Calu3 (cell line): Measurements from ENCODE around the gene PNLIPRP3. TPM values are rescaled to one million over a fixed set of nuclear protein-coding genes. Genes with fewer than 3 reads are reported as not detected.

Experiments used
- BruUV-seq: library from RNA; stranded (reverse); fragments of 400-500 nt; replicated peaks from 2 replicates; lab custom pipeline; 2021; lab: Mats Ljungman, UMichigan
- CTCF ChIA-PET: fragments of 300-600 bp; sonication (Branson Sonifier 250); formaldehyde crosslinking; loops from one replicate; lab custom pipeline; 2022; ENCODE audit warnings: antibody characterized with exemption; lab: Charles Lee
- DNase-seq: peaks from one replicate; pipeline ENCODE4 v3.0.0; 2022
- H3K27ac Mint-ChIP-seq: one replicate; pipeline ENCODE4 v1.8.0; 2022; ENCODE audit warnings: mixed read lengths; ENCODE audit not compliant: unreplicated experiment
- H3K27me3 Mint-ChIP-seq: one replicate; pipeline ENCODE4 v1.8.0; 2022; ENCODE audit warnings: mixed read lengths; ENCODE audit not compliant: unreplicated experiment
- H3K36me3 Mint-ChIP-seq: one replicate; pipeline ENCODE4 v1.8.0; 2022; ENCODE audit warnings: mild to moderate bottlenecking, moderate library complexity, mixed read lengths; ENCODE audit not compliant: insufficient read depth, unreplicated experiment
- H3K4me1 Mint-ChIP-seq: one replicate; pipeline ENCODE4 v1.8.0; 2022; ENCODE audit warnings: mild to moderate bottlenecking, low read depth, mixed read lengths; ENCODE audit not compliant: unreplicated experiment
- H3K4me3 Mint-ChIP-seq: one replicate; pipeline ENCODE4 v1.8.0; 2022; ENCODE audit warnings: mild to moderate bottlenecking, low read depth, moderate library complexity, mixed read lengths; ENCODE audit not compliant: unreplicated experiment
- H3K9me3 Mint-ChIP-seq: one replicate; pipeline ENCODE4 v1.8.0; 2022; ENCODE audit warnings: low read depth, mixed read lengths; ENCODE audit not compliant: unreplicated experiment
- CTCF ChIP-seq: fragments of 200-600 bp; IDR thresholded peaks from one replicate; pipeline ENCODE4 v1.8.0; 2022; ENCODE audit warnings: antibody characterized with exemption; ENCODE audit not compliant: unreplicated experiment
- intact Hi-C: fragments of 100-400 bp; cut with micrococcal nuclease; formaldehyde crosslinking; loops from one replicate; pipeline ENCODE4 v1.10.0; 2022; ENCODE audit not compliant: unreplicated experiment
- total RNA-seq: library from RNA; stranded (reverse); gene quantifications from 2 replicates; pipeline ENCODE4 v1.2.3, GENCODE V29; 2022

PNLIPRP3 gene
- total RNA-seq, 1 experiment from 2014 or later, result not detected

DNA sequence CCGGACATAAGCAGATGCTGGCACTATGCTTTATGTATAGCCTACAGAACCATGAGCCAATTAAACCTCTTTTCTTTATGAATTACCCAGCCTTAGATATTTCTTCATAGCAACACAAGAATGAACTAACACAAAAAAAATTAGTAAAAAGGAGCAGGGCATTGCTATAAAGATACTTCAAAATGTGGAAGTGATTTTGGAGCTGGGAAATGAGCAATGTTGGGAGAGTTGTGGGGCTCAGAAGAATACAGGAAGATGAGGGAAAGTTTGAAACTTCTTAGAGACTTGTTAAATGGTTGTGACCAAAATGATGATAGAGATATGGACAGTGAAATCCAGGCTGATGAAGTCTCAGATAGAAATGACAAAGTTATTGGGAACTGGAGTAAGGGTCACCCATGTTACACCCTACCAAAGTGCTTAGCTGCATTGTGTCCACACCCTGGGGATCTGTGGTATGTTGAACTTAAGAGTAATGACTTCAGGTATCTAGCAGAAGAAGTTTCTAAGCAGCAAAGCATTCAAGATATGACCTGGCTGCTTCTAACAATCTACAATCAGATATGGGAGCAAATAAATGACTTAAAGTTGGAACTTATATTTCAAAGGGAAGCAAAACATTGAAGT, 24.2 kb downstream of the PNLIPRP3 start:
- Mint-ChIP-seq H3K27me3 (peaks cover 32% of the 10 kb centered on the region), H3K9me3 (no peaks in the 10 kb centered on the region)

DNA sequence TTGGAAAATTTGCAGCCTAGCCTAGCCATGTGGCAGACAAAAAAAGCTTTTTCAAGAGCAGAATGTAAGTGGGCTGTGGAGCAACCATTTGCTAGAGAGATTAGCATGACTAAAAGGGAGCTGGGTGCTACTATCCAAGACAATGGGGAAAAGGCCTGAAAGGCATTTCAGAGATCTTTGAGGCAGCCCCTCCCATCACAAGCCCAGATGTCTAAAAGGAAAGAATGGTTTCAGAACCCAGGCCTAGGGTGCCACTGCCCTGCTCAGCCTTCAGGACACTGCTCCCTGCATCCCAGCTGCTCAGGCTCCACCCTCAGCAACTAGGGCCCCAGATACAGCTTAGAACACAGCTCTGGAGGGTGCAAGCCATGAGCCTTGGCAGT, 24.7 kb downstream of the PNLIPRP3 start:
- Mint-ChIP-seq H3K4me3 (no peak overlapping the region), H3K27me3 (peaks cover 37% of the 10 kb centered on the region), H3K36me3 (no peaks in the 10 kb centered on the region), H3K9me3 (no peaks in the 10 kb centered on the region), H3K27ac (no peak overlapping the region), H3K4me1 (no peaks in the 10 kb centered on the region)
- BruUV-seq, result no TSS peak
- no peak for DNase-seq
- CTCF ChIA-PET, result no interaction called here
- TF ChIP-seq CTCF, result no peak
- intact Hi-C loops, result no loop called here

More for the DNA sequence above, 24.2 kb downstream of the PNLIPRP3 start:
- Mint-ChIP-seq H3K4me1 (no peaks in the 10 kb centered on the region), H3K4me3 (no peak overlapping the region), H3K27ac (no peak overlapping the region), H3K36me3 (no peaks in the 10 kb centered on the region)
- CTCF ChIA-PET, result no interaction called here
- no peak for DNase-seq
- TF ChIP-seq CTCF, result no peak
- intact Hi-C loops, result no loop called here
- no TSS peak for BruUV-seq

GRCh38 chr10:116457488-116457887, 29.8 kb downstream of the PNLIPRP3 start:
- Mint-ChIP-seq H3K9me3 (no peaks in the 10 kb centered on the region), H3K4me3 (no peak overlapping the region), H3K36me3 (no peaks in the 10 kb centered on the region), H3K27me3 (peaks cover 62% of the 10 kb centered on the region), H3K4me1 (no peaks in the 10 kb centered on the region), H3K27ac (no peak overlapping the region)
- intact Hi-C loops, result no loop called here
- CTCF ChIA-PET, result interaction anchor here (0.7 kb wide), 1 partner anchor 1242 kb away, joined by 3 read pairs; no protein-coding TSS in a partner anchor
- DNase-seq, result no peak
- TF ChIP-seq CTCF, result no peak
- no TSS peak for BruUV-seq

DNA sequence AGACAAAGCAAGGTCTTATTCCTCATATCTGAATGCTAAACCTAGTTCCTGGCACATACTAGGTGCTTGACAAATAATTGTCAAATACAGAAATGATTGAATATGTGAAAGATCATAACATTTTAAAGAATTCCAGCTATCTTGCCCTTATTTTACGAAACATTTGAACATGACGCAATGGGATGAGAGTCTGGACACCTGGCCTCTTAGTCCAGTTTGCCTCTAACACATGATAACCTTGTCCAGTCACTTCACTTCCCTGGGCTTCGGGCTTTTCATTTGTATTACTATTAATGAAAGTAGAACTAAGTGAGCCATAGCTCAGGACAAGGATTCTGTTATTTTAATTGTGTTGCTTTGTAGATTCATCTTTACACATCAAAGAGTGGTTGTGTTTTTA, 32.6 kb downstream of the PNLIPRP3 start:
- BruUV-seq, result no TSS peak
- Mint-ChIP-seq H3K36me3 (no peaks in the 10 kb centered on the region), H3K9me3 (no peaks in the 10 kb centered on the region), H3K4me3 (no peak overlapping the region), H3K27me3 (peaks cover 50% of the 10 kb centered on the region), H3K4me1 (no peaks in the 10 kb centered on the region), H3K27ac (no peak overlapping the region)
- CTCF ChIA-PET, result no interaction called here
- DNase-seq, result no peak
- intact Hi-C loops, result no loop called here
- TF ChIP-seq CTCF, result no peak
